HG02642 (cell line): Measurements from ENCODE around the gene KPNA3.
"Not testable (repeated sequence)": the region's sequence is repeated elsewhere in the genome, so short reads cannot be mapped to it uniquely, and the experiment has no call there.

Experiments used
- ATAC-seq: cut with Tn5 transposase; IDR thresholded peaks from one replicate; pipeline ENCODE4 v1.9.1; 2021; ENCODE audit warnings: mild to moderate bottlenecking; ENCODE audit not compliant: unreplicated experiment, poor library complexity

KPNA3 gene

GRCh38 chr13:49760558-49760957 is 31.9 kb downstream of the KPNA3 start:
- peak; percentile 57 for ATAC-seq

- ATAC-seq, result no peak
Observed at GRCh38 chr13:49759503-49759902, 33.0 kb downstream of the KPNA3 start.

- ATAC-seq, result no peak
Observed at GRCh38 chr13:49756263-49756662, 36.2 kb downstream of the KPNA3 start.

GRCh38 chr13:49754146-49754545 is 38.3 kb downstream of the KPNA3 start:
- no peak for ATAC-seq

GRCh38 chr13:49749848-49750247 is 42.6 kb downstream of the KPNA3 start:
- no peak for ATAC-seq

- ATAC-seq, result no peak
Observed at GRCh38 chr13:49746111-49746510, 46.4 kb downstream of the KPNA3 start.

GRCh38 chr13:49740870-49741269 is 51.6 kb downstream of the KPNA3 start:
- no peak for ATAC-seq

- no peak for ATAC-seq
Observed at GRCh38 chr13:49739498-49740187, 52.8 kb downstream of the KPNA3 start.

- no peak for ATAC-seq
Observed at GRCh38 chr13:49733181-49733951, 59.1 kb downstream of the KPNA3 start.

GRCh38 chr13:49731766-49732165 is 60.7 kb downstream of the KPNA3 start:
- ATAC-seq, result no peak

GRCh38 chr13:49716615-49717014 is 75.9 kb downstream of the KPNA3 start:
- no peak for ATAC-seq

GRCh38 chr13:49714757-49715156 is 77.7 kb downstream of the KPNA3 start:
- no peak for ATAC-seq

GRCh38 chr13:49711218-49711863 is 81.1 kb downstream of the KPNA3 start:
- ATAC-seq, result no peak

GRCh38 chr13:49704264-49704663 is 88.2 kb downstream of the KPNA3 start:
- ATAC-seq, result not testable (repeated sequence)

GRCh38 chr13:49701491-49701890 is 91.0 kb downstream of the KPNA3 start:
- ATAC-seq, result no peak

- ATAC-seq, result no peak
Observed at GRCh38 chr13:49697468-49697867, 95.0 kb downstream of the KPNA3 start.

GRCh38 chr13:49694446-49694845 is 98.0 kb downstream of the KPNA3 start:
- no peak for ATAC-seq

- no peak for ATAC-seq
Observed at GRCh38 chr13:49693877-49694276, 98.6 kb downstream of the KPNA3 start.

- no peak for ATAC-seq
Observed at GRCh38 chr13:49693191-49693733, 99.2 kb downstream of the KPNA3 start.

GRCh38 chr13:49690995-49691784 is 101.3 kb downstream of the KPNA3 start, which contains the start of gene EBPL:
Gene EBPL (minus strand): TSS chr13:49691486. CDS start chr13:49691424, 62 bp downstream.
- peak; percentile 99 for ATAC-seq
